ENCODE measurements around the gene LRRC8A.
"Not testable (repeated sequence)": the region's sequence is repeated elsewhere in the genome, so short reads cannot be mapped to it uniquely, and the experiment has no call there.

LRRC8A gene

GRCh38 chr9:128851024-128851423 lies 30.9 kb upstream of the LRRC8A start:
- H2AK5ac ChIP-seq (ENCODE audit: low read depth, low read length); H3K4me3 ChIP-seq (ENCODE audit: low read length in 2 of 2); H3K4ac ChIP-seq (ENCODE audit: low read length); H4K91ac ChIP-seq (ENCODE audit: low read depth, low read length, poor library complexity); H3K23ac ChIP-seq (ENCODE audit: low read depth, low read length, poor library complexity); H3K27ac ChIP-seq (replicated peaks; ENCODE audit: low read length); H2BK15ac ChIP-seq (ENCODE audit: low read length); H3K36me3 ChIP-seq (replicated peaks in 1 of 2; ENCODE audit: control insufficient read depth in 2 of 2, insufficient read depth in 2 of 2, low read length in 2 of 2); H4K8ac ChIP-seq (ENCODE audit: low read depth, low read length); DNase-seq (ENCODE audit: low spot score); H2BK120ac ChIP-seq (ENCODE audit: low read depth, low read length); H2BK5ac ChIP-seq (ENCODE audit: low read length); H3K9me3 ChIP-seq (replicated peaks in 1 of 2; ENCODE audit: control insufficient read depth in 2 of 2, insufficient read depth in 1 of 2, low read depth in 1 of 2, low read length in 2 of 2); H3K79me1 ChIP-seq (ENCODE audit: low read depth, low read length); H3K18ac ChIP-seq (ENCODE audit: low read length); H3K14ac ChIP-seq (ENCODE audit: low read length); H2AFZ ChIP-seq (ENCODE audit: low read length); H3K4me1 ChIP-seq (ENCODE audit: control insufficient read depth in 2 of 2, insufficient read depth in 1 of 2, low read depth in 1 of 2, low read length in 2 of 2); H2BK12ac ChIP-seq (ENCODE audit: low read length); H3K9ac ChIP-seq (ENCODE audit: low read depth, low read length, poor library complexity); H3K27me3 ChIP-seq (ENCODE audit: control insufficient read depth in 3 of 3, insufficient read depth in 3 of 3, low read depth in 1 of 3, low read length in 3 of 3); H3K4me2 ChIP-seq (ENCODE audit: insufficient read depth, low read length, poor library complexity, severe bottlenecking): not testable (repeated sequence)
- no CpG with 5 or more reads among the region's 10 CpGs for WGBS, 2 donors (ENCODE audit: extremely low coverage in 2 of 2, insufficient read length in 2 of 2, insufficient replicate concordance in 1 of 2)

GRCh38 chr9:128851779-128852600 lies 29.9 kb upstream of the LRRC8A start:
- H4K91ac ChIP-seq (ENCODE audit: low read depth, low read length, poor library complexity), result not testable (repeated sequence)

GRCh38 chr9:128852646-128853045 lies 29.3 kb upstream of the LRRC8A start:
- H3K18ac ChIP-seq (ENCODE audit: low read length); H3K27me3 ChIP-seq (ENCODE audit: control insufficient read depth in 3 of 3, insufficient read depth in 3 of 3, low read depth in 1 of 3, low read length in 3 of 3); H3K14ac ChIP-seq (ENCODE audit: low read length); H3K23ac ChIP-seq (ENCODE audit: low read depth, low read length, poor library complexity); H3K4ac ChIP-seq (ENCODE audit: low read length); H2BK120ac ChIP-seq (ENCODE audit: low read depth, low read length); H3K9ac ChIP-seq (ENCODE audit: low read depth, low read length, poor library complexity); H3K4me3 ChIP-seq (ENCODE audit: low read length in 2 of 2); H2BK5ac ChIP-seq (ENCODE audit: low read length); H2BK15ac ChIP-seq (ENCODE audit: low read length); DNase-seq (ENCODE audit: low spot score); H3K9me3 ChIP-seq (replicated peaks in 1 of 2; ENCODE audit: control insufficient read depth in 2 of 2, insufficient read depth in 1 of 2, low read depth in 1 of 2, low read length in 2 of 2); H2AK5ac ChIP-seq (ENCODE audit: low read depth, low read length); H4K8ac ChIP-seq (ENCODE audit: low read depth, low read length); H2BK12ac ChIP-seq (ENCODE audit: low read length); H2AFZ ChIP-seq (ENCODE audit: low read length); H3K36me3 ChIP-seq (replicated peaks in 1 of 2; ENCODE audit: control insufficient read depth in 2 of 2, insufficient read depth in 2 of 2, low read length in 2 of 2); H3K27ac ChIP-seq (replicated peaks; ENCODE audit: low read length); H4K91ac ChIP-seq (ENCODE audit: low read depth, low read length, poor library complexity); H3K79me1 ChIP-seq (ENCODE audit: low read depth, low read length); H3K4me1 ChIP-seq (ENCODE audit: control insufficient read depth in 2 of 2, insufficient read depth in 1 of 2, low read depth in 1 of 2, low read length in 2 of 2); H3K4me2 ChIP-seq (ENCODE audit: insufficient read depth, low read length, poor library complexity, severe bottlenecking): not testable (repeated sequence)
- no CpG with 5 or more reads among the region's 2 CpGs for WGBS, 2 donors (ENCODE audit: extremely low coverage in 2 of 2, insufficient read length in 2 of 2, insufficient replicate concordance in 1 of 2)

More at GRCh38 chr9:128851779-128852600, 29.9 kb upstream of the LRRC8A start:
- not testable (repeated sequence) for H3K4ac ChIP-seq (ENCODE audit: low read length); H3K18ac ChIP-seq (ENCODE audit: low read length); DNase-seq (ENCODE audit: low spot score); H3K9ac ChIP-seq (ENCODE audit: low read depth, low read length, poor library complexity); H3K9me3 ChIP-seq (replicated peaks in 1 of 2; ENCODE audit: control insufficient read depth in 2 of 2, insufficient read depth in 1 of 2, low read depth in 1 of 2, low read length in 2 of 2); H3K79me1 ChIP-seq (ENCODE audit: low read depth, low read length); H3K14ac ChIP-seq (ENCODE audit: low read length); H3K4me1 ChIP-seq (ENCODE audit: control insufficient read depth in 2 of 2, insufficient read depth in 1 of 2, low read depth in 1 of 2, low read length in 2 of 2); H2AK5ac ChIP-seq (ENCODE audit: low read depth, low read length); H3K27ac ChIP-seq (replicated peaks; ENCODE audit: low read length); H2AFZ ChIP-seq (ENCODE audit: low read length); H3K27me3 ChIP-seq (ENCODE audit: control insufficient read depth in 3 of 3, insufficient read depth in 3 of 3, low read depth in 1 of 3, low read length in 3 of 3); H3K4me3 ChIP-seq (ENCODE audit: low read length in 2 of 2); H3K4me2 ChIP-seq (ENCODE audit: insufficient read depth, low read length, poor library complexity, severe bottlenecking); H2BK15ac ChIP-seq (ENCODE audit: low read length); H3K36me3 ChIP-seq (replicated peaks in 1 of 2; ENCODE audit: control insufficient read depth in 2 of 2, insufficient read depth in 2 of 2, low read length in 2 of 2); H4K8ac ChIP-seq (ENCODE audit: low read depth, low read length); H2BK5ac ChIP-seq (ENCODE audit: low read length); H3K23ac ChIP-seq (ENCODE audit: low read depth, low read length, poor library complexity); H2BK12ac ChIP-seq (ENCODE audit: low read length); H2BK120ac ChIP-seq (ENCODE audit: low read depth, low read length)
- no CpG with 5 or more reads among the region's 10 CpGs for WGBS, 2 donors (ENCODE audit: extremely low coverage in 2 of 2, insufficient read length in 2 of 2, insufficient replicate concordance in 1 of 2)

GRCh38 chr9:128854454-128854853 lies 27.5 kb upstream of the LRRC8A start:
- not testable (repeated sequence) for H4K91ac ChIP-seq (ENCODE audit: low read depth, low read length, poor library complexity); H2BK120ac ChIP-seq (ENCODE audit: low read depth, low read length); H3K9ac ChIP-seq (ENCODE audit: low read depth, low read length, poor library complexity); H3K23ac ChIP-seq (ENCODE audit: low read depth, low read length, poor library complexity); DNase-seq (ENCODE audit: low spot score); H3K4ac ChIP-seq (ENCODE audit: low read length); H3K18ac ChIP-seq (ENCODE audit: low read length); H2AFZ ChIP-seq (ENCODE audit: low read length); H3K4me2 ChIP-seq (ENCODE audit: insufficient read depth, low read length, poor library complexity, severe bottlenecking); H2BK5ac ChIP-seq (ENCODE audit: low read length); H3K4me3 ChIP-seq (ENCODE audit: low read length in 2 of 2); H3K27ac ChIP-seq (replicated peaks; ENCODE audit: low read length); H3K27me3 ChIP-seq (ENCODE audit: control insufficient read depth in 3 of 3, insufficient read depth in 3 of 3, low read depth in 1 of 3, low read length in 3 of 3); H2BK12ac ChIP-seq (ENCODE audit: low read length); H4K8ac ChIP-seq (ENCODE audit: low read depth, low read length); H2BK15ac ChIP-seq (ENCODE audit: low read length); H3K14ac ChIP-seq (ENCODE audit: low read length); H3K4me1 ChIP-seq (ENCODE audit: control insufficient read depth in 2 of 2, insufficient read depth in 1 of 2, low read depth in 1 of 2, low read length in 2 of 2); H2AK5ac ChIP-seq (ENCODE audit: low read depth, low read length); H3K79me1 ChIP-seq (ENCODE audit: low read depth, low read length); H3K36me3 ChIP-seq (replicated peaks in 1 of 2; ENCODE audit: control insufficient read depth in 2 of 2, insufficient read depth in 2 of 2, low read length in 2 of 2); H3K9me3 ChIP-seq (replicated peaks in 1 of 2; ENCODE audit: control insufficient read depth in 2 of 2, insufficient read depth in 1 of 2, low read depth in 1 of 2, low read length in 2 of 2)
- no CpG with 5 or more reads among the region's 6 CpGs for WGBS, 2 donors (ENCODE audit: extremely low coverage in 2 of 2, insufficient read length in 2 of 2, insufficient replicate concordance in 1 of 2)

All from neuronal stem cell (in vitro differentiated cells).